Fibroblast of skin of scalp (primary cell): ENCODE measurements around the gene PCMT1.
"Not testable (repeated sequence)": the region's sequence is repeated elsewhere in the genome, so short reads cannot be mapped to it uniquely, and the experiment has no call there.

Source experiments
- DNase-seq: peaks from one replicate; pipeline ENCODE4 v3.0.0-alpha.2; 2013

PCMT1 gene

GRCh38 chr6:149750136-149750609, 632 bp downstream of the PCMT1 start:
- peak; percentile 42 for DNase-seq

DNA sequence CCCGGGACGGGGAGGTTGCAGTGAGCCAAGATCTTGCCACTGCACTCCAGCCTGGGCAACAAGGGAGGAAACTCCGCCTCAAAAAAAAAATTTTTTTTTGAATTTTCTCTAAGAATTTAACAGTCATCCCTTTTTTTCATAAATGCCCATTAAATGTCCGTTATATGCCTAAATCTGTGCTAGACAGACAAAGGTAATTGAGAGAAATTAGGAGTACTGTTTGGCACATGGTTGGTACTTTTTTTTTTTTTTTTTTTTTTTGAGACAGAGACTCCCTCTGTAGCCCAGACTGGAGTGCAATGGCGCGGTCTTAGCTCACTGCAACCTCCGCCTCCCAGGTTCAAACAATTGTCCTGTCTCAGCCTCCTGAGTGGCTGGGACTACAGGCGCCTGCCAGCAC, 1.7 kb downstream of the PCMT1 start:
- no peak for DNase-seq

DNA sequence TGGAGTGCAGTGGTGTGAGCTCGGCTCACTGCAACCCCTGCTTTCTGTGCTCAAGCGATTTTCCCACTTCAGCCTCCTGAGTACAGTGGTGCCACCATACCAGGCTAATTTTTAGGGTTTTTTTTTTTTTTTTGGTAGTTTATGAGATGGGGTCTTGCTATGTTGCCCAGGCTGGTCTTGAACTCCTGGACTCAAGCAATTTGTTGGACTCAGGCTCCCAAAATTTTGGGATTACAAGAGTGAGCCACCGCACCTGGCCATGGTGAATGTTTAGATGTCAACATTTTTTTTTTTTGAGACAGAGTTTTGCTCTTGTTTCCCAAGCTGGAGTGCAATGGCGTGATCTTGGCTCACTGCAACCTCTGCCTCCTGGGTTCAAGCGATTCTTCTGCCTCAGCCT, 2.4 kb downstream of the PCMT1 start:
- not testable (repeated sequence) for DNase-seq

- no peak for DNase-seq
These were observed 3.2 kb downstream of the PCMT1 start for GRCh38 chr6:149752600-149753373.

DNA sequence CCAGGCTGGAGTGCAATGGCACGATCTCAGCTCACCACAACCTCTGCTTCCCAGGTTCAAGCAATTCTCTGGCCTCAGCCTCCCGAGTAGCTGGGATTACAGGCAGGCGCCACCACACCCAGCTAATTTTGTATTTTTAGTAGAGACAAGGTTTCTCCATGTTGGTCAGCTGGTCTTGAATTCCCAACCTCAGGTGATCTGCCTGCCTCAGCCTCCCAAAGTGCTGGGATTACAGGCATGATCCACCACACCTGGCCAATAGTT, 3.8 kb downstream of the PCMT1 start:
- DNase-seq, result not testable (repeated sequence)

- no peak for DNase-seq
These were observed 5.0 kb downstream of the PCMT1 start for GRCh38 chr6:149754548-149754947.

DNA sequence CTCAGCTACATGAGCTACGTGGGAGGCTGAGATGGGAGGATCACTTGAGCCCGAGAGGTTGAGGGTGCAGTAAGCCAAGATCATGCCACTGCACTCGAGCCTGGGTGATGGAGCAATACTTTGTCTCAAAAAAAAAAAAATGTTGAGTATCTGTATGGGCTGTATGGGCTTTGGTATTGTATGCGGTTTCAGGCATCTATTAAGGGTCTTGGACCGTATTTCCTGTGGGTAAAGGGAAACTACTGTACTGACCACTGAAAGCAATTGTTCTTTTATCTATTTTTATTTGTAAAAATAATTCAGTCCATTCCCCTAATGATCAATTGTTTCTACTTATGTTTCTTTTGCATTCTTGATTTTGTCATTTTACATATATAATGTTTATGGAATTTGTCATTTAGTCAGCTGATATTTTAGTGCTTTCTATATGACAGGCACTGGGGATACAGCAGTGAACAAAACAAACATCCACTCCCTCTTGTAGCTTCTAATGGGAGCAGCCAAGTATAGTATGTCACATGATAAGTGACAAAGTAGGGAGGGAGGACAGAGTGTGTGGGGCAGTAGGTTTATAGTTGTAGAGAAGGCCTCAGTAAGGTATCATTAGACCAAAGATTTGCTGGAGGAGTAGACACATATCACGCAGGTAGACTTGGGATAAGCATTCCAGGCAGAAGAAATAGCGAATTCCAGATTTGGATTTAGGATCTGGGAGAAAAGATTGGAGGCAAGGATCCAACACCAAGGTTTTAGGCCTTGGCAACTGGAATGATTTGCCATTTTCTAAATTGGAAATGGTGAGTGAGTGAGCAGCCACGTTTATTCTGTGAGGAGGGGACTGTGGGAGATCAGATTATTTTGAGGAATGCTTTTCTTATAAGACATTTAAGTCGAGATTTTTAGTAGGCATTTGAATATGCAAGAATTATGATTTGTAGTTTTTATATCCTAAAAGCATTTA, 6.0 kb downstream of the PCMT1 start:
- DNase-seq, result no peak

GRCh38 chr6:149756261-149756636, 6.7 kb downstream of the PCMT1 start:
- no peak for DNase-seq

DNA sequence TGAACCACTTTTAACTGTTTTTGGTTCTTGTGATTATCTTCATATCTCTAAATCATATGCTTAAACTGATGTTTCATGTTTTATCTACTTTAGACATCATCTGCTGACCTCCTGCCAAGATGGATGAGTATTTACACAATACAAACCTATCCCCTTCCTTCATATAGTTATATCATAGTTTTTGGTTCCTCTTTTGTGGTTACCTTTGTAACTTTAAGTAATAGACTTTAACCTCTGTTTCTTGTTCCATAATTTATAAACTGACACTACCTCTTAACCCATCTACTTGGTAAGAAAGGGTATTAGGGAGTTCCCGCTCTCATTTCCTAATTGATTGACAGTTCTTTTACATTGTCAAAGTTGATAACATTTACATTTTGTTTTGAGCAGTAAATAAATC, 11.9 kb downstream of the PCMT1 start:
- DNase-seq, result no peak

- peak; percentile 38 for DNase-seq
These were observed 14.3 kb downstream of the PCMT1 start for GRCh38 chr6:149763866-149764265.

- DNase-seq, result peak; percentile 86
These were observed 16.7 kb downstream of the PCMT1 start for GRCh38 chr6:149766156-149766769.

DNA sequence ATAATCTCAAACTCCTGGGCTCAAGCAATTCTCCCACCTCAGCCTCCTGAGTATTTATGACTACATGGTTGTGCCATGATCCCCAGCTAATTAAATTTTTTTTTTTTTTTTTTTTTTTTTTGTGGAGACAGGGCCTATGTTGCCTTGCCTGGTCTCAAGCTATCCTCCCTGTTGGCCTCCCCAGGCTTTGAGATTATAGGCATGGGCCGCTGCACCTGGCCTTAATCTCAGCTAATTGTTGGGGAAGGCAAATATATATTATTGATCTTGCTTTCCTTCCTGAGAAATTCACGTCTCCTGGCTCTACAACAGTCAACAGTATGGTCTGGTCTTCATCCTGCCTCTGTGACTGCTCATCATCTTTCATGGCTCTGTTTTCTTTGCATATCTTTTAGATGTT, 20.1 kb downstream of the PCMT1 start:
- DNase-seq, result no peak

DNA sequence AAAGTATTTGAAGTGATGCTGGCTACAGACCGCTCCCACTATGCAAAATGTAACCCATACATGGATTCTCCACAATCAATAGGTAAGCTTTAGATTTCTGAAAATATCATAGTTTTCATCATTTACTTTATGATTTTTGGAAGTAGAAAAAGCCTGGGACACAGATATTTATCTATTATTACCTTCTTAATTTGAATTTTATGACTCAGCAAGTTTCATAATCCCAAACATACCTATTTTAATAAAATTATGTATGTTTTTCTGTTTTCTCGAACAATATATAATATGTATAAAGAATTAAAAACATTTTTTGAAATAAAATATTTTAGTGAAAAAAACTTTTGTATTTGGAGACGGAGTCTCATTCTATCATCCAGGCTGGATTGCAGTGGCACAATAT, 21.6 kb downstream of the PCMT1 start:
- no peak for DNase-seq

- DNase-seq, result no peak
These were observed 22.4 kb downstream of the PCMT1 start for GRCh38 chr6:149771925-149772324.

- no peak for DNase-seq
These were observed 28.1 kb downstream of the PCMT1 start for GRCh38 chr6:149777624-149778023.

DNA sequence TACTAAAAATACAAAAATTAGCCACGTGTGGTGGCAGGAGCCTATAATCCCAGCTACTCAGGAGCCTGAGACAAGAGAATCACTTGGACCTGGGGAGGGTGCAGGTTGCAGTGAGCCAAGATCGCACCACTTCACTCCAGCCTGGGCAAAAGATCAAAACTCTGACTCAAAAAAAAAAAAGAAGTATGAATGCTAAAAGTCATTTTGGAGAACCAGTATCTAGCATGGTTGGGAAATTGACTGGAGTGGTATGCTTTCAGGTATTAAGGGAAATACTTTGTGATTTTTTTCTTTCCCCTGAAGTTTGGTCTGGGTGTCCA, 30.1 kb downstream of the PCMT1 start:
- DNase-seq, result no peak

- no peak for DNase-seq
These were observed 32.2 kb downstream of the PCMT1 start for GRCh38 chr6:149781715-149782114.

GRCh38 chr6:149782337-149782736, 32.8 kb downstream of the PCMT1 start:
- no peak for DNase-seq

- no peak for DNase-seq
These were observed 34.0 kb downstream of the PCMT1 start for GRCh38 chr6:149783551-149783950.

GRCh38 chr6:149806127-149806526, 56.6 kb downstream of the PCMT1 start:
- peak; percentile 7 for DNase-seq

DNA sequence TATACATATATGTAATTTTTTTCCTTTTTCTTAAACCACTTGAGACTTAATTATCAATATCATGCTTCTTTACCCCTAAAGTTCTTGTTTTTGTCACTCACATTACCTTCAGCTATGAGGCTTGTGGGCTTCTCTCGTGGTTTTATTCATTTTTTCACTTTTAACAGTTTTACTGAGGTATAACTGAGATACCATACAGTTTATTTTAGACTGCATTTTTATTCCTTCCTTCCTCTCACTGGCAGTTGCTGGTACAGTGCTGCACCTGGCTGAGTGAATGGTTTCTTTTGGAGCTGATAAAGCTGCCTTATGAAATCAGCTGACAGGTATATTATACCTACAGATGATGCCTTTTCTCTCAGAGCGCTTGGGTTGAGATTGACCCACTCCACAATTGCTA, 60.3 kb downstream of the PCMT1 start:
- no peak for DNase-seq

DNA sequence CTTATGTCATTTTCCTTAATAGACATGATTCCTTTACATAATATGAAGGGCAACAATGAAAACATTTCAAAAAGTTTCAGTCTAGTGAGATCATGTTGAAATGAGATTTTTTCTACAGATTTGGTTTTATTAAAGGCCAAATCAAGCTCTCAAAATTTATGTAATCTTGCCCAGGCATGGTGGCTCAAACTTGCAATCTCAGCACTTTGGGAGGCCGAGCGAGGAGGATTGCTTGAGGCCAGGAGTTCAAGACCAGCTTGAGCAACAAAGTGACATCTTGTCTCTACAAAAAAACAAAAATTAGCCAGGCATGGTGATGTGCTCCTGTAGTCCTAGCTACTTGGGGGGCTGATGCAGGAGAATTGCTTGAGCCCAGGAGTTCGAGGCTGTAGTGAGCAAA, 63.8 kb downstream of the PCMT1 start:
- DNase-seq, result no peak

GRCh38 chr6:149815788-149816187, 66.2 kb downstream of the PCMT1 start:
- no peak for DNase-seq

- DNase-seq, result no peak
These were observed 71.0 kb downstream of the PCMT1 start for GRCh38 chr6:149820506-149820905.
